NCI-H774 (cell line): Measurements from ENCODE around the gene PRPF39.
"Not testable (repeated sequence)": the region's sequence is repeated elsewhere in the genome, so short reads cannot be mapped to it uniquely, and the experiment has no call there.

ENCODE experiments used
- DNase-seq: peaks from one replicate; lab custom pipeline; 2025; lab: John Stamatoyannopoulos, UW

Gene PRPF39

GRCh38 chr14:45136399-45136798 lies 52.5 kb downstream of the PRPF39 start:
- no peak for DNase-seq

DNA sequence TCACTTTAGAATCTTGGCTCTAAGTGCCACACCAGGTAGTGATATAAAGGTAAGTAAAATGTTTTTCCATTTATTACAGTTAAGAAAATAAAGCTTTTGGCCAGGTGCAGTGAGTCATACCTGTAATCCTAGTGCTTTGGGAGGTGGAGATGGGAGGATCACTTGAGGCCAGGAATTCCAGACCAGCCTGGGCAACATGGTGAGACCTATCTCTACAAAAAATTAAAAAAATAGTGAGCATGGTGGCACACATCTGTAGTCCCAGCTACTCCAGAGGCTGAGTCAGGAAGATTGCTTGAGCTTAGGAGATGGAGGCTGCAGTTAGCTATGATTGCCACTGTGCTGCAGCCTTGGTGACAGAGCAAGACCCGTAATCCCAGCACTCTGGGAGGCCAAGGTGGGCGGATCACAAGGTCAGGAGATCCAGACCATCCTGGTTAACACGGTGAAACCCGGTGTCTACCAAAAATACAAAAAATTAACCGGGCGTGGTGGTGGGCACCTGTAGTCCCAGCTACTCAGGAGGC lies 56.8 kb downstream of the PRPF39 start:
- no peak for DNase-seq

- DNase-seq = not testable (repeated sequence)
Measured at GRCh38 chr14:45142083-45142482, 58.2 kb downstream of the PRPF39 start.

DNA sequence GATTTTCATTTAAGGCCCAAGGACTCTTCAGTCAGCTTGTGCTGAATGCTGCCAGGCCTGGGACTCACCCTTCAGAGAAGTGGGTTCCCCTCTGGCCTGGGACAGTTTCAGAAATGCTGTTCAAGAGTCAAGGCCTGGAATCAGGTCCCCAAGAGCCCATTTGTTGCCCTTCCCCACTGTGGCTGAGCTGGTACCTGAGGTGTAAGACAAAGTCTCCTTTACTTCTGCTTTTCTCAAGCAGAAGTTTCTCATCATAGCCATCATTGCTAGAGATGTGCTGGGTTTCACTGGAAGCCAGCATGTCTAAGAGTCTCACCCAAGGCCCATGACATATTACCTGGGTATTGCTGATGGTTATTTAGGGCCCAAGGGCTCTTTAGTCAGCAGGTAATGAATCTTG lies 60.7 kb downstream of the PRPF39 start:
- DNase-seq = no peak

DNA sequence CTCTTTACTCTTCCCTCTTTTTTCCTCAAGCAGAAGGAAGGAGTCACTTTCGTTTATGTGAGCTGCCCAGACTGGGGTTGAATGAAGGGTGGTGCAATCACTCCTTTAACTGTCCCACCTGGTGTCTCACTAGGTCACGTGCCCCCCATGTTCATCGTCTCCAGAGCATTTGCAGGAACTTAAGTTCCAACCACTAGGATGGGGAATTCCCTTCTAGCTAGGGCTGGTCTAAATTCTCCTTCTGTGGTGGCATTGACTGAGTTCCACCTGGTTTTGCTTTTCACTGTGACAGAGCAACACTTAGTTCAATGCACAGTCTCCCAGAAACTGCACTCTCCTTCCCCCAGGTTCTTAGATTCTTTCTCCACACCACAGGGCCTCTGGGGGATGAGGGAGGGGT lies 61.3 kb downstream of the PRPF39 start:
- no peak for DNase-seq

GRCh38 chr14:45149602-45150001 lies 65.7 kb downstream of the PRPF39 start:
- no peak for DNase-seq

DNA sequence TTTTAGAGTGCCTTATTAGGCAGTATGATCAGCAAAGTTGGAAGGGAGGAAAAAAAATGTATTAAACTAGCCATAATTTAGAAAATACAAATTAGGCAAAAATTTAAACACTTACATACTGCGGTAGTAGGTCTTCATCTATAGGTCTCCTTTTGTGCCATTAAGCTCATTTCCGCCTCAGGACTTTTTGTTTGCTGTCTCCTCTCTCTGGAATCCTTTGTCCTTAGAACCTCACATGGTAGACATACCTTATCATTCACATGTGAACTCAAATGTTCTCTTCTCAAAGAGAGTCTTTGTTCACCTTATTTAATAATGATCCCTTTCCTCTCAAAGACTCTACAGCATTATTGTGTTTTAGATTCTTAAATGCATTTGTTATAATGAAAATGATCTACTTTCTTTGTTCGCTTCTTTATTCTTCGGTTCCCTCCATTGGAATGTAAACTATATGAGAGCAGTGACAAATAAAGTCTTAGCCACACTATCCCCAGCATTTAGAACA lies 66.5 kb downstream of the PRPF39 start:
- DNase-seq = no peak

DNA sequence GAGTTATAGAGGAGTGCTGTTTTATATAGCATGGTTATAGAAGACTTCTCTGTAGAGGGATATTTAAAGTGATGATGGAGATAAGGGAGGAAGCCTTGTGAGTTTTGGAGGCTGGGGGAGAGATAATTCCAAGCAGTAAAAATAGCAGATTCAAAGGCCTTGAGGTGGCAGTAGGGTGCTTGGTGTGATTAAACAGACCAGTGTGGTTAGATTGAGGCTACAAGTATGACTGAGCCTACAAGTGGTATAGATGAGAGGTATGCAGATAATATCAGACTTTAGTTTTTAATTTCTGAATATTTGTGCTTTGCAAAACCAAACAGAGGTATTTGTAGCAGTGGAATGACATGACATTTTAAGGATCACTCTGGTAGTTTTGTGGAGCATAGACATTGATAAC lies 72.2 kb downstream of the PRPF39 start:
- DNase-seq = no peak
